Calu3 (cell line): Measurements from ENCODE around the gene LILRB2. TPM values are rescaled to one million over a fixed set of nuclear protein-coding genes. Genes with fewer than 3 reads are reported as not detected.
"Not testable (repeated sequence)": the region's sequence is repeated elsewhere in the genome, so short reads cannot be mapped to it uniquely, and the experiment has no call there.

ENCODE experiments used
- Bru-seq: library from RNA; stranded (reverse); fragments of 400-500 nt; gene quantifications from one replicate; lab custom pipeline; 2021; lab: Mats Ljungman, UMichigan
- BruChase-seq, 2 experiments: library from RNA; stranded (reverse); fragments of 400-500 nt; gene quantifications; one replicate each; lab custom pipeline; 2021; lab: Mats Ljungman, UMichigan
- BruUV-seq: library from RNA; stranded (reverse); fragments of 400-500 nt; replicated peaks from 2 replicates; lab custom pipeline; 2021; lab: Mats Ljungman, UMichigan
- CTCF ChIA-PET: fragments of 300-600 bp; sonication (Branson Sonifier 250); formaldehyde crosslinking; loops from one replicate; lab custom pipeline; 2022; ENCODE audit warnings: antibody characterized with exemption; lab: Charles Lee
- DNase-seq: peaks from one replicate; pipeline ENCODE4 v3.0.0; 2022
- H3K27ac Mint-ChIP-seq: one replicate; pipeline ENCODE4 v1.8.0; 2022; ENCODE audit warnings: mixed read lengths; ENCODE audit not compliant: unreplicated experiment
- H3K27me3 Mint-ChIP-seq: one replicate; pipeline ENCODE4 v1.8.0; 2022; ENCODE audit warnings: mixed read lengths; ENCODE audit not compliant: unreplicated experiment
- H3K36me3 Mint-ChIP-seq: one replicate; pipeline ENCODE4 v1.8.0; 2022; ENCODE audit warnings: mild to moderate bottlenecking, moderate library complexity, mixed read lengths; ENCODE audit not compliant: insufficient read depth, unreplicated experiment
- H3K4me1 Mint-ChIP-seq: one replicate; pipeline ENCODE4 v1.8.0; 2022; ENCODE audit warnings: mild to moderate bottlenecking, low read depth, mixed read lengths; ENCODE audit not compliant: unreplicated experiment
- H3K4me3 Mint-ChIP-seq: one replicate; pipeline ENCODE4 v1.8.0; 2022; ENCODE audit warnings: mild to moderate bottlenecking, low read depth, moderate library complexity, mixed read lengths; ENCODE audit not compliant: unreplicated experiment
- H3K9me3 Mint-ChIP-seq: one replicate; pipeline ENCODE4 v1.8.0; 2022; ENCODE audit warnings: low read depth, mixed read lengths; ENCODE audit not compliant: unreplicated experiment
- intact Hi-C: fragments of 100-400 bp; cut with micrococcal nuclease; formaldehyde crosslinking; loops from one replicate; pipeline ENCODE4 v1.10.0; 2022; ENCODE audit not compliant: unreplicated experiment
- long read RNA-seq: library from polyadenylated mRNA; stranded (forward); transcript quantifications from one replicate; pipeline ENCODE4 v2.0.0, GENCODE V29; 2022
- total RNA-seq: library from RNA; stranded (reverse); gene quantifications from 2 replicates; pipeline ENCODE4 v1.2.3, GENCODE V29; 2022
- TF ChIP-seq, protein P1 (sequence below): fragments of 200-600 bp; IDR thresholded peaks from one replicate; pipeline ENCODE4 v1.8.0; 2022; ENCODE audit warnings: antibody characterized with exemption; ENCODE audit not compliant: unreplicated experiment

The LILRB2 gene
- total RNA-seq (not detected in 2 replicates), Bru-seq, nascent RNA (not detected), BruChase-seq, experiment 1, labeled RNA remaining after a 6-hour chase (not detected), BruChase-seq, experiment 2, labeled RNA remaining after a 2-hour chase (not detected)
- long read RNA-seq: 0 reads

DNA sequence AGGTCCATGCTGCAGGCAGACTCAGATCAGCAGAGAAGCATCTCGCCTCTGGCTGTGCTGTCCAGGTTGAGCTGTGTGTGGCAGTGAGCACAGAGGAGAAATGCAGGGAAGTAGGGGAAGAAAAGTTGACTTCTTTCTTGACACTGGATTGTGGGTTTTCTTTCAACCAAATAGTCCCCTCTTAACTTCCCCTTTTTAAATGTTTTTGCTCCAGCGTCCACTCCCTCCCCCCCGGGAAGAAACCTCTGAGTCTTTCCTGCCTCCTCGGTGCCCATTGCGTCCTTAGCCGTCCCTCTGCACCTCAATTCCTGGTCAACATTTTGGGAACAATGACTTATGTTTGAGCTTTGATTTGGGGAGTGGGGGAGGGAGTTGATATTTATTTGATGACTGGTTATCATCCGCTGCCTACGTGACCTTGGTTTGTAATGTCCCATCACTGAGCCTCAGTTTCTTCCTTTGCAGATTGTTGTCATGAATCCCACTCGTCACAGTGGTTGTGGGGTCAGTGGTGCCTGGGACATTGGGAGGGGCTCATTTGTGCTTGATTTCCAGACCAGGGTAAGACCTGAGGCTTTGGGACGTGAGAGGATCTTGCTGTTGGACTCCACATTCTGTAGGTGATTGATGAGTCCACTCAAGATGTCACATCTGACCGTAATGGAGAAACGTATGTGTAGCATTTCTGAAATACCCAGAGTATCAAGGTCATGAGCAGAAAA lies at the start of gene LILRB2:
LILRB2 (minus strand) TSS at position 104 of the 722 bp plus-strand sequence. CDS start 614 bp downstream, outside the sequence.
- TF ChIP-seq, protein P1, sequence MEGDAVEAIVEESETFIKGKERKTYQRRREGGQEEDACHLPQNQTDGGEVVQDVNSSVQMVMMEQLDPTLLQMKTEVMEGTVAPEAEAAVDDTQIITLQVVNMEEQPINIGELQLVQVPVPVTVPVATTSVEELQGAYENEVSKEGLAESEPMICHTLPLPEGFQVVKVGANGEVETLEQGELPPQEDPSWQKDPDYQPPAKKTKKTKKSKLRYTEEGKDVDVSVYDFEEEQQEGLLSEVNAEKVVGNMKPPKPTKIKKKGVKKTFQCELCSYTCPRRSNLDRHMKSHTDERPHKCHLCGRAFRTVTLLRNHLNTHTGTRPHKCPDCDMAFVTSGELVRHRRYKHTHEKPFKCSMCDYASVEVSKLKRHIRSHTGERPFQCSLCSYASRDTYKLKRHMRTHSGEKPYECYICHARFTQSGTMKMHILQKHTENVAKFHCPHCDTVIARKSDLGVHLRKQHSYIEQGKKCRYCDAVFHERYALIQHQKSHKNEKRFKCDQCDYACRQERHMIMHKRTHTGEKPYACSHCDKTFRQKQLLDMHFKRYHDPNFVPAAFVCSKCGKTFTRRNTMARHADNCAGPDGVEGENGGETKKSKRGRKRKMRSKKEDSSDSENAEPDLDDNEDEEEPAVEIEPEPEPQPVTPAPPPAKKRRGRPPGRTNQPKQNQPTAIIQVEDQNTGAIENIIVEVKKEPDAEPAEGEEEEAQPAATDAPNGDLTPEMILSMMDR: no peak
- CTCF ChIA-PET: interaction anchor here (0.6 kb wide), 1 partner anchor 93 kb away, joined by 3 read pairs; no protein-coding TSS in a partner anchor
- Mint-ChIP-seq H3K4me3 (no peak within 1 kb of the TSS), H3K27ac (no peak within 1 kb of the TSS), H3K27me3 (peaks cover 95% of the 10 kb centered on the region), H3K4me1 (no peaks in the 10 kb centered on the region), H3K36me3 (no peaks in the 10 kb centered on the region), H3K9me3 (no peaks in the 10 kb centered on the region)
- no TSS peak for BruUV-seq
- DNase-seq: no peak
- intact Hi-C loops: no loop called here

DNA sequence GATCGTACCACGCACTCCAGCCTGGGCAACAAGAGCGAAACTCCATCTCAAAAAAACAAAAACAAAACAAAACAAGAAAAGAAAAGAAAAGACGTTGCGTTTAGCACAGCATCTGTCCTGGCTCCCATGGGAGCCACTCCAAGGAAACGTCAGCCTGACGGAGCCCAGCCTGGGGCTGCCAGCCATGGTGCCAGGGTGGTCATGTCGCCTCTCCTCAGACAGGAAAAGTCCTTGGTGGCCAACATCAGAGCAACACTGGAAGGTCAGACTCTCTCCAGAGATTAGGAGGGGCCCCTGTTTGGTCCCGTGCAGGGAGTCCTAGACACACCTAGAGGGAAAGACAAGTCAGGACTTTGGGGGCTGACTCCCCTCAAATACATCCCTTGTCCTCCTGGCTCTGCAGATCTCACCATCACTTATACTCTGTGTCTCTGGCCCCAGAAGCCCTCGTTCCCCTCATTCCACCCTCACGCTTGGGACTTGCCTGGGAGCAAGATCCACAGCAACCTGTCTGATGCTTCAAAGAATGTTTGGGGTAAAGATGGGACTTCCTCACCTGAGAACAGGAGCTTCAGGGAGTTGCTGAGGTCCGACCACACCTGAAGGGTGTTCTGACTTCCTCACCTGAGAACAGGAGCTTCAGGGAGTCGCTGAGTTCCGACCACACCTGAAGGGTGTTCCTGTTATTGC lies 48.7 kb upstream of the LILRB2 start:
- CTCF ChIA-PET: interaction anchor here (0.6 kb wide), 1 partner anchor 378 kb away, joined by 5 read pairs; no protein-coding TSS in a partner anchor
- Mint-ChIP-seq H3K4me3 (no peak overlapping the region), H3K36me3 (no peaks in the 10 kb centered on the region), H3K27ac (no peak overlapping the region), H3K9me3 (peaks cover 6% of the 10 kb centered on the region), H3K4me1 (no peaks in the 10 kb centered on the region), H3K27me3 (peaks cover 47% of the 10 kb centered on the region)
- TF ChIP-seq, protein P1: no peak
- no TSS peak for BruUV-seq
- intact Hi-C loops: no loop called here
- DNase-seq: no peak

DNA sequence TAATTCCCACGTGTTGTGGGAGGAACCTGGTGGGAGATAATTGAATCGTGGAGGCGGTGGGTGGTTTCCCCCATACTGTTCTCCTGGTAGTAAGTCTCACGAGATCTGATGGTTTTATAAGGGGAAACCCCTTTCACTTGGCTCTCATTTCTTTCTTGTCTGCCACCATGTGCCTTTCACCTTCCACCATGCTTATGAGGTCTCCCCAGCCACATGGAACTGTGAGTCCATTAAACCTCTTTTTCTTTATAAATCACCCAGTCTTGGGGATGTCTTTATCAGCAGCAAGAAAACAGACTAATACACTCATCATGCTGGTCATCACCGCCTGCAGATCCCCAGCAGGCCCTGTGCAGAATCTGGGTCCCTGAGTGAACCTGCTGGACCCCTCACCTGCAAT lies 47.9 kb upstream of the LILRB2 start:
- H3K27ac Mint-ChIP-seq, H3K9me3 Mint-ChIP-seq, CTCF ChIA-PET, H3K36me3 Mint-ChIP-seq, DNase-seq, H3K4me1 Mint-ChIP-seq, H3K4me3 Mint-ChIP-seq, intact Hi-C loops, BruUV-seq: not testable (repeated sequence)
- H3K27me3 Mint-ChIP-seq: peaks cover 39% of the 10 kb centered on the region

- CTCF ChIA-PET: interaction anchor here (0.6 kb wide), 1 partner anchor 694 kb away, joined by 4 read pairs; no protein-coding TSS in a partner anchor
- peaks cover 6% of the 10 kb centered on the region for H3K9me3 Mint-ChIP-seq
- no peaks in the 10 kb centered on the region for H3K4me1 Mint-ChIP-seq
- intact Hi-C loops: loop anchor here (1.0 kb wide), 2 partner anchors 29 to 66 kb away; no protein-coding TSS in a partner anchor
- H3K4me3 Mint-ChIP-seq: no peak overlapping the region
- TF ChIP-seq, protein P1: no peak
- DNase-seq: no peak
- H3K36me3 Mint-ChIP-seq: no peaks in the 10 kb centered on the region
- BruUV-seq: no TSS peak
- no peak overlapping the region for H3K27ac Mint-ChIP-seq
- H3K27me3 Mint-ChIP-seq: peaks cover 45% of the 10 kb centered on the region
Measured at GRCh38 chr19:54325631-54326030, 44.7 kb upstream of the LILRB2 start.
